Measurements from ENCODE around the gene CDH4. TPM values are rescaled to one million over a fixed set of nuclear protein-coding genes. Genes with fewer than 3 reads are reported as not detected.

CDH4 gene
- total and polyA plus RNA-seq, 2 donors (not counting 1 experiment from before 2014, with no cell fraction given) = not detected

GRCh38 chr20:61761453-61762166 lies 509.5 kb downstream of the CDH4 start:
- H3K79me2 ChIP-seq (ENCODE audit: control insufficient read depth, insufficient read depth, low read length) = no peaks in the 10 kb centered on the region
- Mint-ChIP-seq H3K4me3 (no peak overlapping the region), H3K9me3 (ENCODE audit: insufficient read depth) (no peaks in the 10 kb centered on the region), H3K27ac (no peak overlapping the region), H3K4me1 (no peaks in the 10 kb centered on the region), H3K27me3 (no peaks in the 10 kb centered on the region)
- H3K4me3 ChIP-seq (ENCODE audit: control extremely low read depth in 1 of 5, extremely low read depth in 1 of 5, insufficient read depth in 1 of 5, low read depth in 2 of 5, low read length in 4 of 5) = no peak overlapping the region
- H3K9me3 ChIP-seq (ENCODE audit: control extremely low read depth in 1 of 3, control insufficient read depth in 2 of 3, insufficient read depth in 1 of 3, low read length in 2 of 3) = peaks cover 0 to 15% (median 0%) of the 10 kb centered on the region in 3 donors
- no peak overlapping the region for H2AFZ ChIP-seq (ENCODE audit: insufficient read depth, low read depth, low read length, poor library complexity, severe bottlenecking)
- 85% methylated on average over 14 of the region's 25 CpGs for WGBS (ENCODE audit: insufficient coverage)
- intact Hi-C loops (cut with micrococcal nuclease) = no loop called here
- H3K36me3 ChIP-seq (replicated peaks in 1 of 2; ENCODE audit: control extremely low read depth in 1 of 2, control insufficient read depth in 1 of 2, extremely low read depth in 1 of 2, insufficient read depth in 2 of 2, low read length in 1 of 2) = no peaks in the 10 kb centered on the region
- ATAC-seq (ENCODE audit: low read depth) (no peak), DNase-seq (no peak)
- no peak overlapping the region for H3K9ac ChIP-seq (ENCODE audit: low read length)
- H3K27ac ChIP-seq (ENCODE audit: low read length in 2 of 2) = no peak overlapping the region
- H3K27me3 ChIP-seq (replicated peaks in 1 of 4; ENCODE audit: control extremely low read depth in 1 of 4, control insufficient read depth in 3 of 4, insufficient read depth in 4 of 4, low read length in 3 of 4) = no peaks in the 10 kb centered on the region
- H3K4me1 ChIP-seq (ENCODE audit: control insufficient read depth in 2 of 2, insufficient read depth in 2 of 2, low read length in 2 of 2) = no peaks in the 10 kb centered on the region
- TF ChIP-seq CTCF (IDR thresholded peaks at IDR 0.05) (no peak), EZH2 (IDR thresholded peaks at IDR 0.05; ENCODE audit: borderline replicate concordance, insufficient read depth, low read depth, low read length, poor library complexity, severe bottlenecking) (no peak)
- no peaks in the 10 kb centered on the region for H4K20me1 ChIP-seq (ENCODE audit: control insufficient read depth, insufficient read depth, low read length, poor library complexity, severe bottlenecking)
- H3K4me2 ChIP-seq (replicated peaks; ENCODE audit: low read depth, low read length, poor library complexity, severe bottlenecking) = no peak overlapping the region
- CTCF ChIA-PET = no interaction called here
- POLR2A ChIA-PET = no interaction called here

- no peak for ATAC-seq (ENCODE audit: low read depth)
- no peaks in the 10 kb centered on the region for H3K4me1 ChIP-seq (ENCODE audit: control insufficient read depth in 2 of 2, insufficient read depth in 2 of 2, low read length in 2 of 2)
- H3K9me3 ChIP-seq (ENCODE audit: control extremely low read depth in 1 of 3, control insufficient read depth in 2 of 3, insufficient read depth in 1 of 3, low read length in 2 of 3) = peaks cover 0 to 15% (median 0%) of the 10 kb centered on the region in 3 donors
- no peak overlapping the region for H3K27ac ChIP-seq (ENCODE audit: low read length in 2 of 2)
- no peak for TF ChIP-seq EZH2 (IDR thresholded peaks at IDR 0.05; ENCODE audit: borderline replicate concordance, insufficient read depth, low read depth, low read length, poor library complexity, severe bottlenecking)
- no peak for TF ChIP-seq CTCF (IDR thresholded peaks at IDR 0.05)
- Mint-ChIP-seq H3K4me1 (no peaks in the 10 kb centered on the region), H3K4me3 (no peak overlapping the region), H3K27ac (no peak overlapping the region), H3K9me3 (ENCODE audit: insufficient read depth) (no peaks in the 10 kb centered on the region), H3K27me3 (no peaks in the 10 kb centered on the region)
- intact Hi-C loops (cut with micrococcal nuclease) = no loop called here
- no peak overlapping the region for H3K4me3 ChIP-seq (ENCODE audit: control extremely low read depth in 1 of 5, extremely low read depth in 1 of 5, insufficient read depth in 1 of 5, low read depth in 2 of 5, low read length in 4 of 5)
- H3K9ac ChIP-seq (ENCODE audit: low read length) = no peak overlapping the region
- no peak overlapping the region for H2AFZ ChIP-seq (ENCODE audit: insufficient read depth, low read depth, low read length, poor library complexity, severe bottlenecking)
- no peak for DNase-seq
- WGBS (ENCODE audit: insufficient coverage) = 86% methylated on average over 7 of the region's 7 CpGs
- H3K36me3 ChIP-seq (replicated peaks in 1 of 2; ENCODE audit: control extremely low read depth in 1 of 2, control insufficient read depth in 1 of 2, extremely low read depth in 1 of 2, insufficient read depth in 2 of 2, low read length in 1 of 2) = no peaks in the 10 kb centered on the region
- H3K27me3 ChIP-seq (replicated peaks in 1 of 4; ENCODE audit: control extremely low read depth in 1 of 4, control insufficient read depth in 3 of 4, insufficient read depth in 4 of 4, low read length in 3 of 4) = no peaks in the 10 kb centered on the region
- ChIA-PET POLR2A (no interaction called here), CTCF (no interaction called here)
- no peaks in the 10 kb centered on the region for H3K79me2 ChIP-seq (ENCODE audit: control insufficient read depth, insufficient read depth, low read length)
- no peaks in the 10 kb centered on the region for H4K20me1 ChIP-seq (ENCODE audit: control insufficient read depth, insufficient read depth, low read length, poor library complexity, severe bottlenecking)
- no peak overlapping the region for H3K4me2 ChIP-seq (replicated peaks; ENCODE audit: low read depth, low read length, poor library complexity, severe bottlenecking)
Measured at GRCh38 chr20:61762167-61762710, 510.2 kb downstream of the CDH4 start.

All from B cell (primary cell).